HG03097 (cell line): ENCODE measurements around the gene TMEM270.
"Not testable (repeated sequence)": the region's sequence is repeated elsewhere in the genome, so short reads cannot be mapped to it uniquely, and the experiment has no call there.

Source experiments
- ATAC-seq: cut with Tn5 transposase; IDR thresholded peaks from one replicate; pipeline ENCODE4 v1.9.1; 2021; ENCODE audit not compliant: unreplicated experiment, low FRiP score

Gene TMEM270

DNA sequence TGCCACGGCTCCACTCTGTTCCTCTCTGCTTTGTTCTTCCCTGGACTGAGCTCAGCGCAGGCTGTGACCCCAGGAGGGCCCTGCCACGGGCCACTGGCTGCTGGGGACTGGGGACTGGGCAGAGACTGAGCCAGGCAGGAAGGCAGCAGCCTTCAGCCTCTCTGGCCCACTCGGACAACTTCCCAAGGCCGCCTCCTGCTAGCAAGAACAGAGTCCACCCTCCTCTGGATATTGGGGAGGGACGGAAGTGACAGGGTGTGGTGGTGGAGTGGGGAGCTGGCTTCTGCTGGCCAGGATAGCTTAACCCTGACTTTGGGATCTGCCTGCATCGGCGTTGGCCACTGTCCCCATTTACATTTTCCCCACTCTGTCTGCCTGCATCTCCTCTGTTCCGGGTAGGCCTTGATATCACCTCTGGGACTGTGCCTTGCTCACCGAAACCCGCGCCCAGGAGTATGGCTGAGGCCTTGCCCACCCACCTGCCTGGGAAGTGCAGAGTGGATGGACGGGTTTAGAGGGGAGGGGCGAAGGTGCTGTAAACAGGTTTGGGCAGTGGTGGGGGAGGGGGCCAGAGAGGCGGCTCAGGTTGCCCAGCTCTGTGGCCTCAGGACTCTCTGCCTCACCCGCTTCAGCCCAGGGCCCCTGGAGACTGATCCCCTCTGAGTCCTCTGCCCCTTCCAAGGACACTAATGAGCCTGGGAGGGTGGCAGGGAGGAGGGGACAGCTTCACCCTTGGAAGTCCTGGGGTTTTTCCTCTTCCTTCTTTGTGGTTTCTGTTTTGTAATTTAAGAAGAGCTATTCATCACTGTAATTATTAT lies 28.9 kb upstream of the TMEM270 start:
- no peak for ATAC-seq

DNA sequence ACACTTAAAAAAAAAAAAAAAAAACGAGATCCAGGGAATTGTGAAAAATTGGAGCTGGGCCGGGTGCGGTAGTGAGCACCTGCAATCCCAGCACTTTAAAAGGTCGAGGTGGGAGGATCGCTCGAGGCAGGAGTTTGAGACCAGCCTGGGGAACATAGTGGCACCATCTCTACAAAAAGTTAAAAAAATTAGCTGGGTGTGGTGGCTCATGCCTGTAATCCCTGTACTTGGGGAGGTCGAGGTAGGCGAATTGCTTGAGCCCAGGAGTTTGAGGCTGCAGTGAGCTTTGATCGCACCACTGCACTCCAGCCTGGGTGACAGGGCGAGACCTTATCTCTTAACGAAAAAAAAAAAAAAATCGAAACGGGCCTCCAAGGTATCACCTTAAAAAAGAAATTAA lies 28.2 kb upstream of the TMEM270 start:
- ATAC-seq = no peak

DNA sequence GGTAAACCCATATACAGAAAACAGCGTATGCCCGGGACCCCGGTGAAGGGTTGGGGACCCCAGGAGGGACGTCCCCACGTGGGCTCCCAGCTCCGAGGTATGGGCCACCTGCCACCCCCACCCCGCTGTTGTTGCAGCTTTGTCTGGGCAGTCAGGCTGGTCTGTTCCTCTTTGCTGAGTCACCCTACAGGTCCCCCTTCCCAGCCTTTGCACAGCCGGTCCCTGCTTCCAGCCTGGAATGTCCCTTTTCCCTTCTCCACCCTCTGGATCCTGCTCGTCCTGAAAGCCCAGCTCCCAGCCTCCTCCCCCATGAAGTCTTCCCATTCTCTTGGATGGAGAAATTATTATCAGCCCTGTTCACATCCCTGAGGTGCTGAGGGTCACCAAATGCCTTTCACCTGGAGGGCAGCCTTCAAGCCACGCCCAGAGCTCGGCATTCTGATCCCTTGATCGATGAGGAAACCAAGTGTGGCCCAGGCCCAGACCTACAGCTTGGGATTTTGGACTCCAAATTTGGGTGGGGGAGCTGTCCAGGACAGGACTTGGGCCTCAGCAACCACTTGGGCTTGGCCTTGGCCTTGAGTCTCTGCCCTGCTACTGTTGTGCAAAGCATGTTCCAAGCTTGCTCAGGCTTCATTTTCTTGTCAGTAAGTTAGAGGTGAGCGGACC lies 27.6 kb upstream of the TMEM270 start:
- ATAC-seq = no peak

DNA sequence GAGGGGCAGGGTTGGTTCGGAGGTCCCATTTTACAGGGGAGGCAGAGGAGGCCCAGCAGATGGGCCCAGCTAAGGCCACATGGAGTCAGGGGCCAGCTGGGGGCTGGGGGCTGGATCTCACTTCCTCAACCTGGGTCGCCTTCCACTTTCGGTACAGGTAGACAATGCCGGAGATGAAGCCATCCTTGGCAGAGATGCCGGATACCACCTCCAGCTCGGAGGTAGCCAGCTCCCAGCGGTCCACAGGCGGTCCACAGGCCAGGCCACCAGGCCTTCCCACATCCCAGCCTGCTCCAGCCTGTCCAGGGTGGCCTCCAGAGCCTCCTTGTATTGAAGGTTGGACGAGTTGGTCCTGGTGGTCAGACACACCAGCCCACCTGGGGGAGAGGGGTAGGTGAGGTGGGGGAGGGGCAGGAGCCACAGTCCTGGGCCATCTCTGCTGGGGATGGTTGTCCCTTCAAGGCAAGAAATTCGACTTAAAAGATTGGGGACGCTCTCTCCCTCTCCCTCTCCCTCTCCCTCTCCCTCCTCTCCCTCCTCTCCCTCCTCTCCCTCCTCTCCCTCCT lies 26.2 kb upstream of the TMEM270 start:
- no peak for ATAC-seq

DNA sequence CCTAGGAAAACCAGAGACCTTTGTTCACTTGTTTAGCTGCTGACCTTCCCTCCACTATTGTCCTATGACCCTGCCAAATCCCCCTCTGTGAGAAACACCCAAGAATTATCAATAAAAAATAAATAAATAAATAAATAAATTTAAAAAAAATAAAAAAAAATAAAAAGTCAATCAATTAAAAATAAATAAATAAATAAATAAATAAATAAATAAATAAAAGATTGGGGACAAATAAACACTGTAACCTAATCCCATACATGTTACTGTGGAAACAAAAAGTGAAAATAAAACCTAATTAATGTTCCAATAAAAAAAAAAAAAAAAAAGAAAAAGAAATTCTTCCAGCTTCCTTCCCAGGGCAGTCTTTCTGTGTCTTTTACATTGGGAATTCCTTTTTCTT lies 23.8 kb upstream of the TMEM270 start:
- not testable (repeated sequence) for ATAC-seq

DNA sequence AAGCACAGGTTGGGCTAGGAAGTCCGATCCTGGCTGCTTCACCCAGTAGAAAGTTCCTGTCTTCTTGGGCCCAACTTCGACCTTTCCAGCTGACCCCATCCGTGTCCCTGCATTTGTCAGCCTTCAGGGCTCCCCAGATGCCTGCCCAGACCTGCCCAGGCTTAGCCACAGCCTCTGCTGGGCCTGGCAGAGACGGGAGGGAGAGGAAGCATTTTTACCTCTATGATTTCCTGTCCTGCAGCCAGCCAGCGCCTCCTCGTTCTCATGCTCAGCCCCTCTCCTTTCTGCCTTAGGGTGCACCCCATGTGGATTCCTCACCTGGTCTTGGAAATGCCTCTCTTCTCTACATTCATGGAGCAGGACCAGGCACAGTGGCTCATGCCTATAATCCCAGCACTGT lies 22.3 kb upstream of the TMEM270 start:
- no peak for ATAC-seq

DNA sequence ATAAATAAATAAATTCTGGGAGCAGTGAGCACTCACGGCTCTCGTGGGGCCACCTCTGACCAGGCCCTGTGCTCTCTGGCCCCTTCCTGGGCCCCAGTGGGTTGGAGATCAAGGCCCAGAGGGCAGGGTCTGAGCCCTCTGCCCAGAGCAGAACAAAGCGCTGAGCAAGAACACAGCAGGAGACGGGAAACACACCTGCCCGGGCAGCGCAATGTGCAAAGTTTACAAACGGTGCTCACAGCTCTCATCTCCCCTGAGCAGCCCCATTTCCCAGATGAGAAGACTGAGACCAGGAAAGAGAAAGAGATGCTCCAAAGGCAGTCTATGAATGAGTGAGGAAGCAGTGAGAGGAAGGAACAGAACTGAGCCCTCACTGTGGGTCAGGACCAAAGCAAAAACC lies 21.7 kb upstream of the TMEM270 start:
- no peak for ATAC-seq

DNA sequence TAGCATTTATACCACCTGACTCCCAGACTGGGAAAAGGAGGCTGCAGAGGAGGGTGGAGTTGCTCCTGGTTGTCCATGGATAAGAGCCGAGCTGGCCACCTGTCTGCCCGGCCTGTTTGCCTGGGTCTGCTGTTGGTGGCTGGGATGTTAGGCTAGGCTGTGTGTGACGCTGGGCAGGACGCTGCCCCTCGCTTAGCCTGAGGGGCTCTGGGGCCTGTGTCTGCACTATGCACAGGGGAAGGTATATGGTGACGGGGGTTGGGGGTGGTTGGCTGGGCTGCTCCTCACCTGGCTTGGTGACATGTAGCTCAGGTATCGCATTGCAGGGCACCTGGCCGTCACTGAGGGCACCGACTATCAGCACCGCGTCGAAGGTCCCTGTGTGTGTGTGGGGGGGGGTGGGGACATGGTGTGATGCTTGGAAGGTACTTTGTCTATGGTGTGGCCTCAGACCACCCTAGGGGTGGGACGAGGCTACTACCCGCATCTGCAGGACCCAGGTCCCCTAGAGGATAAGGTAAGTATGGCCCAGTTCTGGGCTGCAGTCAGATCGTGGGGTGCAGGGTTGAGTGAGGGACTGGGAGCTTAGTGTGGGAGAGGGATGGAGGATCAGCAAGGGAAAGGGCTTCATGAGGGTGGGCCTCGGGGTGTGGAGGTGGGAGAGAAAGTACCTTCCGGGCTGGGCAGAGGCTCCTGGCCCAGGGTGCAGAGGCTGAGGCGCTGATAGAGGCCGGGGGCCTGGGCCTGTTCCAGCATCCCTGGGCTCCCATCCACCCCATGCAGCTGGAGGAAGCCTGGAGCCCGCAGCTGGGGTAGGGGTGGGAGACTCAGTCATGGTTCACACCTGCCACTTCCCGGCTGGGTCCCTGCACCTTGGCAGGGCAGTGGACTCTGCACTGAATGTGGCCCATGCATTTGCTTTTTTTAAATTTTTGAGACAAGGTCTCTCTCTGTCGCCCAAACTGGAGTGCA lies 20.9 kb upstream of the TMEM270 start:
- no peak for ATAC-seq

DNA sequence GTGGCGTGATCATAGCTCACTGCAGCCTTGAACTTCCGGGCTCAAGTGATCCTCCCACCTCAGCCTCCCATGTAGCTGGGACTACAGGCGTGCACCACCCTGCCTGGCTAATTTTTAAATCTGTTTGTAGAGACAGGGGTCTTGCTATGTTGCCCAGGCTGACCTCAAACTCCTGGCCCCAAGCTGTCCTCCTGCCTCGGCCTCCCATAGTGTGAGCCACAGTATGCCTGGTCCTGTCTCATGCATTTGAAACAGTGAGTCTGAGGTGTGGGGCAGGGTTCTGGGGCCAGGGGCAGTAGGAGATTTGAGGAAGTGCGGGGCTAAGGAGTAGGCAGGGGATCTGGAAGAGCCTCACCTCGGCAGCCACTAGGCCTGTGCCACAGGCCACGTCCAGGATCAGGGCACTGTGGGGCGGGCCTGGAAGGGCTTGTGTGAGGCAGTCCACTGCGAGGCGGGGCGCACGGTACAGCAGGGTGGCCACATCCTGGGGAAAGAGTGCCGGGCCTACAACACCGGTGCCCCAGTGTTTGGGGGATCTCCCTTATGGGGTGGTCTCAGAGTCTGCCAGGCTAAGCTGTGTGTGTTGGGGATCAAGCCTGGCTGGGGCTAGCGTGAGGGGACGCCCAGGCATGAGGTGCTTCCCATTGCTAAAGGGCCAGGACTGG lies 20.1 kb upstream of the TMEM270 start:
- ATAC-seq = no peak

DNA sequence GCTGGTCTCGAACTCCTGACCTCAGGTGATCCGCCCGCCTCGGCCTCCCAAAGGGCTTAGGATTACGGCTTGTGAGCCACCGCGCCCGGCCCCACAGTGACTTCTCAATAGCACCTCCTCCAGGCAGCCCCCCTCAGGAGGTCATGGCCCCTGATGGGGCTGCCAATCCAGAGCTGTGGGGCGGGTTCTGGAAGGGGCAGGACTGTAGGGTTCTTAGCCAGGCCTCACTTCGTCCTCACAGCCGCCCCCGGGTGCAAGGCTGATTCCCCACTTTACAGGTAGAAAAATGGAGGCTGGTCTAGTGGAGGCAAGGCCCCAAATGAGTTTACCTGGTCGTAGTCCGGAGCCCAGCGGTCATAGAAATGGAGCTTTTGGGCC lies 19.3 kb upstream of the TMEM270 start:
- no peak for ATAC-seq

DNA sequence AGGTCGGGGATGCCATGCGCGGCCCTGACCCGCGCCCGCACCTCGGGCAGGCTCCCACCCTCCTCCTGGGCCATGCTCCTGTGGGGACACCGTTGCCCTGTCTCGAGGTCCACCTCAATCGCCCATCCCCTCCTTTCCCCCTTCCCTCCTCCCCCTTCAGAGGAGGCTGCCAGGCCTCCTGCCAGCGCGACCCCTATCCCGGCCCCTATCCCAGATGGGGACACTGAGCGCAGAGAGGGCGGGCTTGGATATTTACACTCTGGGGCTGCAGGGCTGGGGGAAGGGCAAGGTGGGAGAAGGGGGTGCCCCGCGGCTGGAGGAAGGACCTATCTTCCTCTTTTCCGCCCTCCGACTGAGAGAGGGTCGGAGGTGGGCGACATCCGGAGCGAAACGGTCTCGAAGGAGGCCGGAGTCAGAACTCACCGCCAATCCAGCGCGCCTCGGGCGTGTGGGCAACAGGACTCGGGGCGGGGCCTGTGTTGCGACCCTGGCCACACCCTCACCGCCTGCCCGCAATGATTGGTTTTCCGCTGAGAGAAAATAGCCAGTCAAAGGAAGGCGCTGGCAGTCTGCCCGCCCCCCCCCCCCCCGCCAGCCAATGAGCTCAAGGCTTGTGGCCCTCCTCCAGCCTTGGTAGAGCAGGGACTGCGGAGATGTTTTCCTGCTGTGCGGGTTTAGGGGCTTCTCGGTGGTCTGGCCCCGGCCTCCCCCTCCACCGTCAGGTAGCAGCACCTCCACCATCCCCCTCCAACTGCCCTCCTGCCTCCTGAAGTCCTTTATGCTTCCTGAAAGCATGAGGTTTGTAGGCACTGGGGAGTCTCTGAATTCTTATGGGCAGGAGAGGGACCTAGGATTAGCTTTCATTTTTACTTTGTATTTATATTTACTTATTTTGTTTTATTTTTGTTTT lies 18.6 kb upstream of the TMEM270 start, which contains the start of gene METTL27:
METTL27 (minus strand) TSS at position 450 of the 910 bp plus-strand sequence; CDS start at position 74, 376 bp downstream.
- ATAC-seq = peak; percentile 72

DNA sequence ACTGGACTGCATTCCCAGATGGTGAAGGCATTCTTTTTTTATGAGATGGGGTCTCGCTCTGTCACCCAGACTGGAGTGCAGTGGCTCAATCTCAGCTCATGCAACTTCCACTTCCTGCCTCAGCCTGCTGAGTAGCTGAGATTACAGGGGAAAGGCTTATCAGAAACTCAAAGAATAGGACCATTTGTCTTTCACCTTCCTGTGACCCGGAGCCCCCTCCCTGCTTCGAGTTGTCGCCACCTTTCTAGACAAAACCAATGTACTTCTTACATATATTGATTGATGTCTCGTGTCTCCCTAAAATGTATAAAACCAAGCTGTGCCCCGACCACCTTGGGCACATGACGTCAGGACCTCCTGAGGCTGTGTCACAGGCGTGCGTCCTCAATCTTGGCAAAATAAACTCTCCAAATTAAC lies 16.8 kb upstream of the TMEM270 start:
- no peak for ATAC-seq

DNA sequence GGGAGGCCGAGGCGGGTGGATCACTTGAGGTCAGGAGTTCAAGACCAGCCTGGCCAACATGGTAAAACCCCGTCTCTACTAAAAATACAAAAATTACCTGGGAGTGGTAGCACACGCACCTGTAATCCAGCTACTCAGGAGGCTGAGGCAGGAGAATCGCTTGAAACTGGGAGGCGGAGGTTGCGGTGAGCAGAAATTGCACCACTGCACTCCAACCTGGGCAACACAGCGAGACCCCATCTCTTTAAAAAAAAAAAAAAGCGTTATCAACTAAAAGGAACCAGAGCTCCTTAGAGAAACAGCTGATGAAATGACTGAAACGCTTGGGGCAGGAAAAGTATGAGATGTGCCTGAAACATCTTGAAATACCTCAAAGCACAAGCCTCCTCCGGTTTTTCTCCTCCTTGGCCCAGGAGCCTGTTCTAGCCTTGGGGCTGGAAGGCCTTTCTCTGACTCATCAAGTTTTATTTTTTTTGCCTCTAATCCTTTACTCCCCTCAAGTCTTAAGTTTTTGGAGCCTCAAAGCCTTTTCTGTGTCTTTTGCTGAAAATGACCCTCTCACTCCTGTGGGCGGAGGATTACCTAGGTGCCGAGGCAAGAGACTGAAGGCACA lies 16.0 kb upstream of the TMEM270 start:
- no peak for ATAC-seq

DNA sequence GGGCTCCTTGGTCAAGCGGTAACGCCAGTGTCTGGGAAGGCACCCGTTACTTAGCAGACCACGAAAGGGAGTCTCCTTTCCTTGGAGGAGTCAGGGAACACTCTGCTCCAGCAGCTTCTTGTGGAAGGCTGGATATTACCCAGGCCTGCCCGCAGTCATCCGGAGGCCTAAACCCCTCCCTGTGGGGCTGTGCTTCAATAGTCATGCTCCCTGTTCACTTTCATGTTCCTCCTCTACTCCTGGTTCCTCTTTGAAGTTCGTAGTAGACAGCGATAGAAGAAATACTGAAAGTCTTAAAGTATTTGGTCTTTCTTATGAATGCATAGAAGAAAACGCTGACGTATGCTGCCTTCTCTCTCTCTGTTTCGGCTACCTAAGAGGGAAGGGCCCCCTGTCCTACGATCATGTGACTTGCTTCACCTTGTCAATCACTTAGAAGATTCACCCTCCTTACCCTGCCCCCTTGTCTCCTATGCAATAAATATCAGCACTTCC lies 15.2 kb upstream of the TMEM270 start:
- ATAC-seq = not testable (repeated sequence)

DNA sequence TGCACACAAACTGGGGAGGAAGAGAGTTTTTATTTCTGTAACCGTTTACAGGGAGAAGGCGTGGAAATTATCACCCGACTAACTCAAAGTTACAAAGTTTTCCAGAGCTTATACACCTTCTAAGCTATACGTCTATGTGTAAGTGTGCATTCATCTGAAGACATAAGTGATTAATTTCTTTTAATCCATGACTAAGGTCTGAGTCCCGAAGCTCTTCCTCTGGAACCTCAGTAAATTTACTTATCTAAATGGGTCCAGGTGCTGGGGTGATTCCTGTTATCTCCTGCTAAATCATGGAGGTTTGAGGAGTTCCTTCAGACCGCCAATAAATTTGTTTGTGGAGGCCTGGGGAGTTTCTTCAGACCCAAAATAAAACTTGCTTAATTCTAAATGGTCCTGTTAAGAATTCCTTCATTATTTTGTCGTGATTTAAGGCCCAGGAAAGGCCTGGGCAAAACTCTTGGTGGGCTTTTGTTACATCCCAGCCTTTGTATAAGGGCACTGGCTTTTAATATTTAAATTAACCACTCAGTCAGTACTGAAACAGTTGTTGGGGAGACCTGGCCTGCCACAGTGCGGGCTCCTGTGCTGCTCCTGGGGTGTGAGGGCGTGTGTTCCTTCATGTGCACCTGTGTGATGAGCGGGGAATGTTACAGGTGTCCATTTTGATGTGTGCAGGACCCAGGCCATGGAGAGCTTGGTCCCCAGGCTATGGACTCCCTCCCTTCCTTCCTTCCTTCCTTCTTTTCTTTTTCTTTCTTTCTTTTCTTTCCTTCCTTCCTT lies 12.8 kb upstream of the TMEM270 start:
- no peak for ATAC-seq

DNA sequence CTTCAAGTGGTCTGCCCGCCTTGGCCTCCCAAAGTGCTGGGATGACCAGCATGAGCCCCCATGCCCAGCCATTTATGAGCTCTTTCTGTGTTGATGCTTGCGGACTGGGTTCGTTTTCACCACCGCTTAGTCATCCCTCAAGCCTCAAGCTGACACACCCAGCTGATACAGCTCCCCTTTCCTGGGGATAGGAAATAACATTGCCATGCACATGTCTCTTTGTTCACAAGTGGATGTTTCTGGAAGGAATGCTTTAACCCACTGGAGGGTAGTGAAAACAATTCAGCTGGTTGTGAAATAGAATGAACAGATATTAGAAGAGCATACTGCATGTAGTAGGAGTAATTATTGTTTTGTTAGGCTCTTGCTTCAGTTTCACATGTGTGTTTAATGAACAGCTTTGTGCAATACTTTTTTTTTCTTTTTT lies 10.2 kb upstream of the TMEM270 start:
- no peak for ATAC-seq
